Cardiac muscle cell (in vitro differentiated cells and primary cell): ENCODE data around the gene ARHGEF26. TPM values are rescaled to one million over a fixed set of nuclear protein-coding genes. Genes with fewer than 3 reads are reported as not detected.

Experiments
- DNase-seq, 2 donors: peaks; one replicate each; pipeline versions ENCODE4 v3.0.0 to v3.0.0-alpha.2; 2010 to 2017; ENCODE audit warnings: low read depth in 1 of 2, low spot score in 1 of 2
- H3K27ac ChIP-seq: fragments of 200-600 bp; sonication (generic); 2 replicates; pipeline ENCODE4 v1.5.1; 2016
- H3K27me3 ChIP-seq: fragments of 200-600 bp; sonication (generic); 2 replicates; pipeline ENCODE4 v1.6.0; 2016; ENCODE audit warnings: control low read depth
- H3K36me3 ChIP-seq: fragments of 200-600 bp; sonication (generic); 2 replicates; pipeline ENCODE4 v1.5.1; 2016; ENCODE audit warnings: control low read depth
- H3K4me1 ChIP-seq: fragments of 200-600 bp; sonication (generic); 2 replicates; pipeline ENCODE4 v1.8.1; 2017; ENCODE audit warnings: low read depth, mild to moderate bottlenecking, mixed run types
- H3K4me3 ChIP-seq: fragments of 200-600 bp; sonication (generic); 2 replicates; pipeline ENCODE4 v1.5.1; 2016; ENCODE audit warnings: mild to moderate bottlenecking
- H3K9me3 ChIP-seq: fragments of 200-600 bp; sonication (generic); 2 replicates; pipeline ENCODE4 v1.5.1; 2017; ENCODE audit warnings: low read depth, mild to moderate bottlenecking, control low read depth
- CTCF ChIP-seq: IDR thresholded peaks from 2 replicates; pipeline ENCODE4 v1.5.1; 2012; ENCODE audit warnings: low read depth, mild to moderate bottlenecking, low read length
- polyA plus RNA-seq: library from polyadenylated mRNA; unstranded; fragments of >200 nt; fragmentation: Nextera tagmentation; extraction: Ambion mirVana; gene quantifications from 2 replicates; pipeline ENCODE4 v1.2.1, GENCODE V29; 2016
- total RNA-seq: library from RNA; depleted of rRNA; stranded (reverse); fragments of >200 nt; gene quantifications from 2 replicates; pipeline ENCODE4 v1.2.3, GENCODE V29; 2016

Gene ARHGEF26
- total and polyA plus RNA-seq, 2 experiments from 2014 or later = 3.4 to 4.2 TPM

GRCh38 chr3:154273381-154273780 is 152.2 kb downstream of the ARHGEF26 start:
- H3K36me3 ChIP-seq = peaks cover 22% of the 10 kb centered on the region
- peak overlapping the region; percentile 38 for H3K27ac ChIP-seq
- no peak overlapping the region for H3K4me3 ChIP-seq
- no peak for TF ChIP-seq CTCF
- H3K4me1 ChIP-seq = peaks cover 9% of the 10 kb centered on the region
- no peaks in the 10 kb centered on the region for H3K27me3 ChIP-seq
- H3K9me3 ChIP-seq = no peaks in the 10 kb centered on the region
- DNase-seq = no peak

- no peaks in the 10 kb centered on the region for H3K9me3 ChIP-seq
- H3K4me3 ChIP-seq = no peak overlapping the region
- DNase-seq = no peak
- H3K36me3 ChIP-seq = peaks cover 28% of the 10 kb centered on the region
- H3K27ac ChIP-seq = peak overlapping the region; percentile 72
- no peaks in the 10 kb centered on the region for H3K27me3 ChIP-seq
- peaks cover 9% of the 10 kb centered on the region for H3K4me1 ChIP-seq
- no peak for TF ChIP-seq CTCF
These were observed 153.2 kb downstream of the ARHGEF26 start for GRCh38 chr3:154274348-154274747.

- Histone ChIP-seq H3K4me3 (no peak overlapping the region), H3K9me3 (no peaks in the 10 kb centered on the region), H3K4me1 (peaks cover 9% of the 10 kb centered on the region), H3K36me3 (peaks cover 31% of the 10 kb centered on the region), H3K27ac (peak overlapping the region; percentile 72), H3K27me3 (no peaks in the 10 kb centered on the region)
- peak in 1 of 2 donors; percentile 43 for DNase-seq
- TF ChIP-seq CTCF = no peak
These were observed 154.1 kb downstream of the ARHGEF26 start for GRCh38 chr3:154275292-154275691.

- Histone ChIP-seq H3K27ac (no peak overlapping the region), H3K4me3 (no peak overlapping the region), H3K27me3 (no peaks in the 10 kb centered on the region), H3K36me3 (peaks cover 38% of the 10 kb centered on the region), H3K9me3 (no peaks in the 10 kb centered on the region), H3K4me1 (peaks cover 9% of the 10 kb centered on the region)
- no peak for TF ChIP-seq CTCF
- DNase-seq = no peak
These were observed 154.8 kb downstream of the ARHGEF26 start for GRCh38 chr3:154275965-154276364.

- peaks cover 71% of the 10 kb centered on the region for H3K36me3 ChIP-seq
- no peak for DNase-seq
- no peaks in the 10 kb centered on the region for H3K9me3 ChIP-seq
- no peak overlapping the region for H3K27ac ChIP-seq
- no peak for TF ChIP-seq CTCF
- no peaks in the 10 kb centered on the region for H3K27me3 ChIP-seq
- H3K4me1 ChIP-seq = peaks cover 3% of the 10 kb centered on the region
- H3K4me3 ChIP-seq = no peak overlapping the region
These were observed 159.0 kb downstream of the ARHGEF26 start for GRCh38 chr3:154280161-154280560.

- no peak for TF ChIP-seq CTCF
- peaks cover 67% of the 10 kb centered on the region for H3K36me3 ChIP-seq
These were observed 164.0 kb downstream of the ARHGEF26 start for GRCh38 chr3:154285221-154285620.

More at GRCh38 chr3:154285221-154285620, 164.0 kb downstream of the ARHGEF26 start:
- no peak overlapping the region for H3K4me3 ChIP-seq
- no peak for DNase-seq
- H3K4me1 ChIP-seq = no peaks in the 10 kb centered on the region
- H3K27ac ChIP-seq = no peak overlapping the region
- H3K9me3 ChIP-seq = no peaks in the 10 kb centered on the region
- no peaks in the 10 kb centered on the region for H3K27me3 ChIP-seq
